Tibial artery (tissue), 4 donors: ENCODE measurements around the gene RNF150.

Source experiments
- DNase-seq, 2 donors: peaks; one replicate each; pipeline ENCODE4 v3.0.0-alpha.2; 2019
- H3K27ac ChIP-seq, 2 donors: fragments of 200-600 bp; sonication (generic) in 1 of 2; 1 replicate in 1 of 2; 2 replicates in 1 of 2; pipeline ENCODE4 v1.5.1; 2018 to 2019; ENCODE audit warnings: mild to moderate bottlenecking in 1 of 2
- H3K27me3 ChIP-seq, 2 donors: fragments of 200-600 bp; sonication (generic) in 1 of 2; one replicate each; pipeline versions ENCODE4 v1.5.1 to v1.6.0; 2016 to 2019
- H3K36me3 ChIP-seq, 3 donors: fragments of 200-600 bp; sonication (generic) in 2 of 3; one replicate each; pipeline ENCODE4 v1.5.1; 2016 to 2019; ENCODE audit warnings: mild to moderate bottlenecking in 2 of 3
- H3K4me1 ChIP-seq, 4 donors: fragments of 200-600 bp; sonication (generic) in 2 of 4; 1 replicate in 3 of 4; 2 replicates in 1 of 4; pipeline ENCODE4 v1.5.1; 2016 to 2019
- H3K4me3 ChIP-seq, 2 donors: fragments of 200-600 bp; sonication (generic) in 1 of 2; 1 replicate in 1 of 2; 2 replicates in 1 of 2; pipeline ENCODE4 v1.5.1; 2018 to 2019; ENCODE audit warnings: mild to moderate bottlenecking in 2 of 2
- H3K9me3 ChIP-seq, 3 donors: fragments of 200-600 bp; sonication (generic) in 1 of 3; one replicate each; pipeline ENCODE4 v1.5.1; 2016 to 2019
- CTCF ChIP-seq, 2 experiments: fragments of 200-600 bp in 1 of 2; fragments of 450-650 bp in 1 of 2; IDR thresholded peaks; one replicate each; pipeline ENCODE4 v1.5.1; 2017 to 2019; ENCODE audit warnings: antibody characterized with exemption in 2 of 2, mild to moderate bottlenecking in 1 of 2, moderate library complexity in 1 of 2
- intact Hi-C: fragments of 100-400 bp; cut with DNase I; formaldehyde crosslinking; loops from one replicate; pipeline ENCODE4 v1.15.0; 2023; ENCODE audit warnings: low total_unique reads

Gene RNF150

GRCh38 chr4:141016117-141016798 lies 117.0 kb downstream of the RNF150 start:
- Histone ChIP-seq H3K27me3 (no peaks in the 10 kb centered on the region), H3K9me3 (peaks cover 0 to 4% (median 0%) of the 10 kb centered on the region in 3 donors), H3K36me3 (no peaks in the 10 kb centered on the region), H3K27ac (no peak overlapping the region), H3K4me3 (no peak overlapping the region), H3K4me1 (peaks cover 0 to 22% (median 2%) of the 10 kb centered on the region in 4 donors)
- no peak for TF ChIP-seq CTCF (IDR thresholded peaks at IDR 0.05)
- intact Hi-C loops = no loop called here
- DNase-seq = no peak

DNA sequence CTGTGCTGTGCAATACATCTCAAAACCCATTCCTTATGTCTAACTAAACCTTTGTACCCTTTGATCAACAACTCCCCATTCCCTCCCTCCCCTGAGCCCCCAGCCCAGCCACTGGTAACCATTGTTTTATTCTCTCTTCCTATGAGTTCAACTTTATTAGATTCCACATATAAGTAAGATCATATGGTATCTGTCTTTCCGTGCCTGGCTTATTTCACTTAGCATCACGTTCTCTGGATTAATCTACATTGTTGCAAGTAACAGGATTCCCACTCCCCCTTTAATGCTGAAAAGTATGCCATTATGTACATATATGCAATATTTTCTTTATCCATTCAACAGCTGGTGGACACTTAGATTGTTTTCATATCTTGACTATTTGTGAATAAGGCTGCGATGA lies 119.4 kb downstream of the RNF150 start:
- Histone ChIP-seq H3K9me3 (no peaks in the 10 kb centered on the region), H3K27me3 (no peaks in the 10 kb centered on the region), H3K27ac (no peak overlapping the region), H3K4me1 (peaks cover 0 to 7% (median 0%) of the 10 kb centered on the region in 4 donors), H3K36me3 (no peaks in the 10 kb centered on the region), H3K4me3 (no peak overlapping the region)
- intact Hi-C loops = no loop called here
- DNase-seq = no peak
- no peak for TF ChIP-seq CTCF (IDR thresholded peaks at IDR 0.05)

DNA sequence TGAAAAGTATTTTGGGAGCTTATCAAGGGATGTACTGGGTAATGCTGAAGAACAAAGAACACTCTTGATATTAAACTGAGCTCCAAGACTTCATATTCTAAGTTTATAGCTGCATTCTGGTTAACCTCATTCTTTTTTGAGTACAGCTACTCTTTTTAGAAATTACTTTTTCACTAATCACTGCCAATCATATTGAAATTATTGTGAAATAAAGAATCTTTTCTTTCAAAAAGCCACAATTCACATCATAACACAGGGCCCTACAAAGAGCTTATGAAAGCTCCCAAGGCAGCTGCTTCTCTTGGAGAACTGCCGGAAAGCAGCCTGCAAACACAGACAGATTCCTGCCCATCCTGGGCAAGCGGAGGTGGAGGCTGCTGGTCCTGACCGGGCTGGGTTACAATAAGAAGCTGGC lies 121.4 kb downstream of the RNF150 start:
- no peak for TF ChIP-seq CTCF (IDR thresholded peaks at IDR 0.05)
- no peaks in the 10 kb centered on the region for H3K36me3 ChIP-seq
- no peak overlapping the region for H3K27ac ChIP-seq
- no peaks in the 10 kb centered on the region for H3K9me3 ChIP-seq
- no peak overlapping the region for H3K4me3 ChIP-seq
- intact Hi-C loops = no loop called here
- no peak for DNase-seq
- no peaks in the 10 kb centered on the region for H3K4me1 ChIP-seq
- no peaks in the 10 kb centered on the region for H3K27me3 ChIP-seq

DNA sequence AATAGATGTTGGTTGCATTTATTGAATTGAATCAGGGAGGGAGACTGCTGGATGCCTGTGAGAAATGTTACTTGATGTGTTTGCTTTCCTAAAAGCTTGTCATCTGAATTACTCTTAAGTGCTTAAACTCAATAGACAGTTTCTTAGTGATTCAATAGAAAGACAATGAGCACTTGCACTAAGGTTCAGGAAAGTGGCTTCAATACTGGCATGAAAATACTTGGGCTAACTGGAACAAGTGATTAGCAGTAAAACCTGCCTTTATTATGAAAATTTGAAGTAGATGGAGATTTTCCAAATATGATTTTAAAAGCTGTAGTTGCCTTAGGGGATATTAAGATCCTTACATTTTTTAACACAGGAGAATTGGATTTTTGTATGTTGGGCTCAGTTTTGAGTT lies 123.3 kb downstream of the RNF150 start:
- intact Hi-C loops = no loop called here
- no peak overlapping the region for H3K4me3 ChIP-seq
- no peak for TF ChIP-seq CTCF (IDR thresholded peaks at IDR 0.05)
- no peaks in the 10 kb centered on the region for H3K36me3 ChIP-seq
- no peak overlapping the region for H3K27ac ChIP-seq
- no peaks in the 10 kb centered on the region for H3K9me3 ChIP-seq
- H3K27me3 ChIP-seq = no peaks in the 10 kb centered on the region
- no peak for DNase-seq
- H3K4me1 ChIP-seq = peaks cover 0 to 5% (median 0%) of the 10 kb centered on the region in 4 donors

- H3K36me3 ChIP-seq = no peaks in the 10 kb centered on the region
- DNase-seq = no peak
- intact Hi-C loops = no loop called here
- H3K27ac ChIP-seq = no peak overlapping the region
- H3K4me3 ChIP-seq = no peak overlapping the region
- no peak for TF ChIP-seq CTCF (IDR thresholded peaks at IDR 0.05)
- H3K4me1 ChIP-seq = peaks cover 0 to 6% (median 0%) of the 10 kb centered on the region in 4 donors
- H3K9me3 ChIP-seq = no peaks in the 10 kb centered on the region
- no peaks in the 10 kb centered on the region for H3K27me3 ChIP-seq
Measured at GRCh38 chr4:141009129-141009528, 124.1 kb downstream of the RNF150 start.
